Naive thymus-derived CD4-positive, alpha-beta T cell (primary cell): ENCODE measurements around the gene CD300H. TPM values are rescaled to one million over a fixed set of nuclear protein-coding genes. Genes with fewer than 3 reads are reported as not detected.
A peak's percentile ranks its signal among the peaks of the same experiment; 100 is the strongest.

ENCODE experiments used
- ATAC-seq: fragments of 150-1000 bp; cut with Tn5 transposase; 2 replicates; pipeline ENCODE4 v1.10.0; 2021; ENCODE audit warnings: mild to moderate bottlenecking, moderate library complexity
- CTCF ChIA-PET: fragments of 350-600 bp; sonication (Branson Sonifier 250); formaldehyde crosslinking; loops from one replicate; lab custom pipeline; 2021; ENCODE audit warnings: antibody characterized with exemption; lab: Charles Lee
- POLR2A ChIA-PET: fragments of 350-600 bp; sonication (Branson Sonifier 250); formaldehyde crosslinking; loops from one replicate; lab custom pipeline; 2021; ENCODE audit warnings: antibody characterized with exemption, inconsistent platforms; lab: Charles Lee
- DNase-seq, 9 donors: peaks; one replicate each; pipeline versions ENCODE4 v3.0.0 to v3.0.0-alpha.2; 2020 to 2022; ENCODE audit warnings: mixed read lengths in 1 of 9
- H3K27ac ChIP-seq: one replicate; pipeline ENCODE4 v1.7.0; 2013; ENCODE audit warnings: mild to moderate bottlenecking, low read depth, low read length, moderate library complexity
- H3K27me3 ChIP-seq, 2 donors: one replicate each; pipeline ENCODE4 v1.7.0; 2013; ENCODE audit warnings: low read length in 2 of 2, mild to moderate bottlenecking in 2 of 2, moderate library complexity in 2 of 2; ENCODE audit not compliant: control insufficient read depth in 2 of 2, insufficient read depth in 2 of 2
- H3K36me3 ChIP-seq, 3 experiments: 1 replicate in 2 of 3; 2 replicates in 1 of 3; pipeline ENCODE4 v1.7.0; 2013; ENCODE audit warnings: low read length in 3 of 3, mild to moderate bottlenecking in 3 of 3, moderate library complexity in 1 of 3; ENCODE audit not compliant: insufficient read depth in 3 of 3, control insufficient read depth in 2 of 3
- H3K4me1 ChIP-seq, 2 donors: one replicate each; pipeline ENCODE4 v1.7.0; 2013; ENCODE audit warnings: low read length in 2 of 2, mild to moderate bottlenecking in 2 of 2, moderate library complexity in 1 of 2; ENCODE audit not compliant: control insufficient read depth in 2 of 2, insufficient read depth in 2 of 2
- H3K4me3 ChIP-seq: 2 replicates; pipeline ENCODE4 v1.7.0; 2013; ENCODE audit warnings: mild to moderate bottlenecking, low read length
- H3K9me3 ChIP-seq, 3 experiments: 1 replicate in 2 of 3; 2 replicates in 1 of 3; pipeline ENCODE4 v1.7.0; 2013; ENCODE audit warnings: low read length in 3 of 3; ENCODE audit not compliant: control insufficient read depth in 2 of 3
- H3K27ac Mint-ChIP-seq, 9 donors: one replicate each; pipeline ENCODE4 v1.8.0; 2020 to 2022; ENCODE audit warnings: mixed read lengths in 9 of 9, mild to moderate bottlenecking in 8 of 9, moderate library complexity in 5 of 9, inconsistent platforms in 2 of 9
- H3K27me3 Mint-ChIP-seq, 5 donors: one replicate each; pipeline ENCODE4 v1.8.0; 2021 to 2022; ENCODE audit warnings: mixed read lengths in 5 of 5, mild to moderate bottlenecking in 1 of 5
- H3K36me3 Mint-ChIP-seq, 5 donors: one replicate each; pipeline ENCODE4 v1.8.0; 2020 to 2022; ENCODE audit warnings: mixed read lengths in 5 of 5, mild to moderate bottlenecking in 3 of 5, inconsistent platforms in 1 of 5
- H3K4me1 Mint-ChIP-seq, 7 donors: one replicate each; pipeline ENCODE4 v1.8.0; 2020 to 2022; ENCODE audit warnings: mixed read lengths in 7 of 7, mild to moderate bottlenecking in 3 of 7, inconsistent platforms in 1 of 7
- H3K4me3 Mint-ChIP-seq, 10 donors: one replicate each; pipeline ENCODE4 v1.8.0; 2020 to 2022; ENCODE audit warnings: mild to moderate bottlenecking in 10 of 10, mixed read lengths in 10 of 10, moderate library complexity in 6 of 10, inconsistent platforms in 2 of 10
- H3K9me3 Mint-ChIP-seq, 11 donors: one replicate each; pipeline ENCODE4 v1.8.0; 2020 to 2022; ENCODE audit warnings: mixed read lengths in 11 of 11, mild to moderate bottlenecking in 4 of 11, inconsistent platforms in 1 of 11, moderate library complexity in 1 of 11
- intact Hi-C, 2 donors: fragments of 100-400 bp; cut with micrococcal nuclease; formaldehyde crosslinking; loops; one replicate each; pipeline ENCODE4 v1.15.1; 2023
- polyA plus RNA-seq, 2 donors: library from polyadenylated mRNA; unstranded; fragments of 300-500 nt; fragmentation: Illumina TruSeq; gene quantifications; one replicate each; pipeline ENCODE4 v1.2.3, GENCODE V29; 2021
- total RNA-seq, 6 experiments: library from RNA in 5 of 6; stranded (reverse) in 5 of 6; gene quantifications; 1 replicate in 5 of 6; 2 replicates in 1 of 6; pipeline ENCODE4 v1.2.3 and lab custom pipeline; 2021 to 2026

The CD300H gene
- total and polyA plus RNA-seq, 7 experiments from 2014 or later, result 0.72 to 18.3 TPM; not detected in 5

DNA sequence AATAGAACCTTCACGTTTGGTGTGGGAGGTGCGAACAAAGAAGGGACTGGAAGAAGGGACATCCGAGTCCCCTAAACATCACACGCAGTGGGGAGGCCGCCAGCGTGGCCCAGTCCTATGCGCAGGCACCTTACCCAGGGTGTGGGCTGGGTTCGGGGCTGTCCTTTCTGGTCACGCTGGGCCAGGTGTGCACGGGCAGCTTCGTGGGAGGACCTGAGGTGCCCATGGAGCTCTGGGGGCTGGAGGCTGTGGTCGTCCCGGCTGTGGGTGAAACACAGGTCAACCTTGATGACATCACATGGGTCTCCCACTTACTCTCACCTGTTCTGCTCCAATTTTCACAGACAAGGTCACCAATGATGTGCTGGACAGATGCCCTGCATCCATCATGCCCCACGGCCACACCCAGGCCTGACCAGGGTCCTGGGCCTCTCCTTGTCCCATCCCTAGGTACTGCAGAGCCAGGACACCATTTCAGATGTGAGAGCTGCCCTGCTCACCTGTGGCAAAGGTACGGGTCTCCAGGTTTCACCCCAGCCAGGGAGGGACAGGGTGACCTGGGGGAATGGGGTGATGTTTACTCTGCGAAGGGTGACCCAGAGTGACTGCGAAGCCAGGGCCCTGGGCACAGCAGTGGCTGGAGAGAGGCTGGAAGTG lies 24.5 kb downstream of the CD300H start:
- CTCF ChIA-PET, result no interaction called here
- Histone ChIP-seq H3K36me3 (no peaks in the 10 kb centered on the region), H3K9me3 (no peaks in the 10 kb centered on the region), H3K27me3 (no peaks in the 10 kb centered on the region), H3K4me3 (no peak overlapping the region), H3K4me1 (no peaks in the 10 kb centered on the region), H3K27ac (no peak overlapping the region)
- DNase-seq (no peak), ATAC-seq (no peak)
- no peak overlapping the region for H3K27ac Mint-ChIP-seq
- intact Hi-C loops, result no loop called here
- H3K4me1 Mint-ChIP-seq, result peaks cover 0 to 14% (median 4%) of the 10 kb centered on the region in 7 donors
- H3K4me3 Mint-ChIP-seq, result no peak overlapping the region
- H3K9me3 Mint-ChIP-seq, result no peaks in the 10 kb centered on the region
- POLR2A ChIA-PET, result no interaction called here
- peaks cover 0 to 2% (median 0%) of the 10 kb centered on the region in 5 donors for H3K36me3 Mint-ChIP-seq
- peaks cover 0 to 9% (median 3%) of the 10 kb centered on the region in 5 donors for H3K27me3 Mint-ChIP-seq

DNA sequence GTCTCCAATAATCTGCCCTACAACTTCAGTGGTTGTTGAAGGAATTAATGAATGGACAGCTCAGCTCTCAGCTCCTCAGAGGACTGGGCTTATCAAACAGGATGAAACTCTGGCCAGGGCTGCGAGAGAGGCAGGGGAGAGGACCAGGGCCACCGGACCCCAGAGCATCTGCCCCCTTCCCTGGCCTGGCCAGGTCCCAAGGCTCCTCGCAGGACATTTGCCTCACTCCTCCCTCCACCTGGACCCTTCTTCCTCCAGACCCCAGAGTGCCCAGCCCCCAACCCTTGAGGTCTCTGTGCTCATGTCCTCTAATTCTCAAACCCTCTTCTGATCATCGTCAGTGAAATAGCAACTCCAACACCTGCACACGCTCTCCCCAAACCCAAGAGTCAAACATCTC lies 25.1 kb downstream of the CD300H start:
- Histone ChIP-seq H3K27ac (no peak overlapping the region), H3K36me3 (no peaks in the 10 kb centered on the region), H3K4me3 (no peak overlapping the region), H3K27me3 (no peaks in the 10 kb centered on the region), H3K4me1 (no peaks in the 10 kb centered on the region), H3K9me3 (no peaks in the 10 kb centered on the region)
- intact Hi-C loops, result no loop called here
- no peaks in the 10 kb centered on the region for H3K36me3 Mint-ChIP-seq
- no peak overlapping the region for H3K4me3 Mint-ChIP-seq
- ATAC-seq (no peak), DNase-seq (no peak)
- H3K27me3 Mint-ChIP-seq, result peaks cover under 1 to 10% (median 7%) of the 10 kb centered on the region in 5 donors
- ChIA-PET CTCF (no interaction called here), POLR2A (no interaction called here)
- H3K27ac Mint-ChIP-seq, result peak overlapping the region in 1 of 9 donors; percentile 2
- no peaks in the 10 kb centered on the region for H3K9me3 Mint-ChIP-seq
- peaks cover 0 to 9% (median 0%) of the 10 kb centered on the region in 7 donors for H3K4me1 Mint-ChIP-seq

- no peak overlapping the region for H3K4me3 ChIP-seq
- no peaks in the 10 kb centered on the region for H3K27me3 ChIP-seq
- CTCF ChIA-PET, result no interaction called here
- intact Hi-C loops, result no loop called here
- H3K36me3 ChIP-seq, result no peaks in the 10 kb centered on the region
- no peak overlapping the region for H3K27ac ChIP-seq
- H3K4me1 ChIP-seq, result no peaks in the 10 kb centered on the region
- H3K27ac Mint-ChIP-seq, result no peak overlapping the region
- no peaks in the 10 kb centered on the region for H3K9me3 Mint-ChIP-seq
- no peak overlapping the region for H3K4me3 Mint-ChIP-seq
- DNase-seq (no peak), ATAC-seq (no peak)
- H3K27me3 Mint-ChIP-seq, result peaks cover 7 to 17% (median 15%) of the 10 kb centered on the region in 5 donors
- no peaks in the 10 kb centered on the region for H3K36me3 Mint-ChIP-seq
- H3K4me1 Mint-ChIP-seq, result peaks cover 0 to 11% (median 0%) of the 10 kb centered on the region in 7 donors
- POLR2A ChIA-PET, result no interaction called here
- no peaks in the 10 kb centered on the region for H3K9me3 ChIP-seq
Observed at GRCh38 chr17:74541176-74542111, 25.9 kb downstream of the CD300H start.

DNA sequence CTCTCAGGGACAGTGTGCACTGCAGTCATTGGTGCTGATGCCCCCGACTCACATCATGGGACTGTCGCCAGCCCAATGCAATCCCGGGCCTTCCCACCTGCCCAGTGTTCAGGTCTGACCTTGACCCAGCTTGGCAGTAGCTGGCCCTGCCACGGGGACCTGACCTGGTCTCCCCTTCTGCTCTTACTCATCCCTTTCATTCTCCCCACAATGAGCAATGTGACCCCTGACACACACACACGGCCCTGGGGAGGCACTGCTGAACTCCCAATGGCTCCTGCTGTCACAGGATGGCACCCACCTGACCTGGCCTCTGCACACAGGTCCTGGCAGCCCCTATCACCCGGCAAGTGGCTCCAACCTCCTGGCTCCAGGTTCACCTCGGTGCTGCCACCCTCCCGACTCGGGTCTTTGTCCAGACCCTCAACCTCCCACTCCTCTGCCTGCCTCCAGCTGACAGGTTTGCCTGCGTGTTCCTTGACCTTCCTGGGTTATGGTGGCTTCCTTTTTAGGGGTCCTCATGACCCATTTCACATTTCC lies 28.0 kb downstream of the CD300H start:
- POLR2A ChIA-PET, result no interaction called here
- H3K4me3 Mint-ChIP-seq, result no peak overlapping the region

DNA sequence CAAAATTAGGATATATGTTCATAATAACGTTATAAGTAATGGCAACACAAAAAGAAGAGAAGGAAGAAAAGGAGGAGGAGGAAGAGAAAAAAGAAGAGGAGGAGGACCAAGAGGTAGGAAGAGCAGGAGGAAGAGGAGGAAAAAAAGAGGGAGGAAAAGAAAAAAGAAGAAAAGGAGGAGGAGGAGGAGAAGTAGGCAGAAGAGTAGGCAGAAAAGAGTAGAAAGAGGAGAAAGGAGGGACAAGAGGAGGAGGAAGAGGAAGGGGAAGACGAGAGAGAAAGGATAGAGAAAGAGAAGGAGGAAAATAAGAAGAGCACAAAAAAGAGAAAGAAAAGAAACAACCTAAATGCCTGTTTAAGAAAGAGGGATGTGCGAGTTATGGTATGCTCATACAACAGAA lies 30.4 kb downstream of the CD300H start:
- Histone ChIP-seq H3K27me3 (peaks cover 0 to 4% of the 10 kb centered on the region in 2 donors), H3K36me3 (no peaks in the 10 kb centered on the region), H3K4me1 (no peaks in the 10 kb centered on the region), H3K4me3 (no peak overlapping the region), H3K9me3 (no peaks in the 10 kb centered on the region), H3K27ac (no peak overlapping the region)
- H3K36me3 Mint-ChIP-seq, result no peaks in the 10 kb centered on the region
- intact Hi-C loops, result no loop called here
- DNase-seq (no peak), ATAC-seq (no peak)
- H3K9me3 Mint-ChIP-seq, result no peaks in the 10 kb centered on the region
- no peak overlapping the region for H3K4me3 Mint-ChIP-seq
- H3K27ac Mint-ChIP-seq, result no peak overlapping the region
- ChIA-PET POLR2A (no interaction called here), CTCF (no interaction called here)
- H3K27me3 Mint-ChIP-seq, result peaks cover 30 to 54% (median 34%) of the 10 kb centered on the region in 5 donors
- H3K4me1 Mint-ChIP-seq, result peaks cover 3 to 13% (median 6%) of the 10 kb centered on the region in 7 donors

More for the DNA sequence above, 28.0 kb downstream of the CD300H start:
- Histone ChIP-seq H3K9me3 (no peaks in the 10 kb centered on the region), H3K4me1 (no peaks in the 10 kb centered on the region), H3K27ac (no peak overlapping the region), H3K4me3 (no peak overlapping the region), H3K27me3 (peaks cover 0 to 4% of the 10 kb centered on the region in 2 donors), H3K36me3 (no peaks in the 10 kb centered on the region)
- CTCF ChIA-PET, result no interaction called here
- Mint-ChIP-seq H3K36me3 (no peaks in the 10 kb centered on the region), H3K4me1 (peaks cover 0 to 4% (median 0%) of the 10 kb centered on the region in 7 donors), H3K27me3 (peaks cover 13 to 36% (median 20%) of the 10 kb centered on the region in 5 donors), H3K9me3 (no peaks in the 10 kb centered on the region), H3K27ac (no peak overlapping the region)
- no peak for ATAC-seq
- DNase-seq, result no peak
- intact Hi-C loops, result no loop called here

DNA sequence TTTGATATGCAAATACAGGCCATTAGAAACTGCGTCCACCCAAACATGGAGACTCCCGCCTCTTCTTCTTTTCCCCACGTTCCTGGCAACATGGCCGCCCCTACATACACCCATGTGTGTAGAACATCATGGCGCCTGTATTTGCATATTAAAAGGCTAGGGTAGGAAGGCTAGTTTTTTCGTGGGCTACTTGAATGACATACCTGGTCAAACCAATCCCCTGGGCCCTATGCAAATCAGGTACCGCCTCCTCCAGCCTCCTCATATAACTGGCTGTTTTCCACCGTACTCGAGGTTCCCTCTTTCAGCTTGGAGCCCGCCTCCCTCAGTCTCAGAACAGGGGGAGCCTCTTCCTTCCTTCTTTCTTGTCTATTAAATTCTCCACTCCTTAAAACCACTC lies 35.2 kb downstream of the CD300H start:
- H3K9me3 ChIP-seq, result no peaks in the 10 kb centered on the region
- peak in 1 of 9 donors; percentile 11 for DNase-seq
- Mint-ChIP-seq H3K36me3 (no peaks in the 10 kb centered on the region), H3K4me1 (peaks cover 3 to 17% (median 6%) of the 10 kb centered on the region in 7 donors), H3K27ac (no peak overlapping the region), H3K9me3 (peaks cover 0 to 2% (median 0%) of the 10 kb centered on the region in 11 donors), H3K4me3 (peak overlapping the region in 2 of 10 donors; percentile 9 to 20), H3K27me3 (peaks cover 34 to 64% (median 51%) of the 10 kb centered on the region in 5 donors)
- ChIA-PET CTCF (interaction anchor here (1.4 kb wide), 1 partner anchor 153 kb away, joined by 4 read pairs; no protein-coding TSS in a partner anchor), POLR2A (no interaction called here)
- intact Hi-C loops, result loop anchor here in 1 of 2 donors (5.0 kb wide), 1 partner anchor 320 kb away; the partner anchor contains the start of gene TTYH2
- no peak overlapping the region for H3K27ac ChIP-seq
- no peak overlapping the region for H3K4me3 ChIP-seq
- peak; percentile 82 for ATAC-seq
- H3K4me1 ChIP-seq, result no peaks in the 10 kb centered on the region
- no peaks in the 10 kb centered on the region for H3K36me3 ChIP-seq
- H3K27me3 ChIP-seq, result peaks cover 0 to 4% of the 10 kb centered on the region in 2 donors
